Activated CD4-positive, alpha-beta T cell treated with anti-CD3 and anti-CD28 coated beads, Interleukin-2, Interleukin-4, amounts not matched to agents 100 ng/mL and 50 ng/mL, durations not matched to agents 16 hours and 8 hours (primary cell): ENCODE data around the gene EXOC3L2.
A peak's percentile ranks its signal among the peaks of the same experiment; 100 is the strongest.
"Not testable (repeated sequence)": the region's sequence is repeated elsewhere in the genome, so short reads cannot be mapped to it uniquely, and the experiment has no call there.

Source experiments
- DNase-seq: peaks from one replicate; pipeline ENCODE4 v3.0.0-alpha.2; 2020; ENCODE audit warnings: low spot score

The EXOC3L2 gene

GRCh38 chr19:45255611-45256157 is 10.5 kb upstream of the EXOC3L2 start:
- no peak for DNase-seq

- no peak for DNase-seq
These were observed 8.9 kb upstream of the EXOC3L2 start for GRCh38 chr19:45254044-45254531.

GRCh38 chr19:45253396-45254027 is 8.3 kb upstream of the EXOC3L2 start:
- DNase-seq = peak; percentile 19

- DNase-seq = no peak
These were observed 6.5 kb upstream of the EXOC3L2 start for GRCh38 chr19:45251452-45252354.

GRCh38 chr19:45250832-45251451 is 5.7 kb upstream of the EXOC3L2 start, which contains the start of gene MARK4:
TSS of gene MARK4 (plus strand) at chr19:45251271. CDS start at chr19:45251589, 318 bp downstream.
- DNase-seq = peak; percentile 26

GRCh38 chr19:45250216-45250831 is 5.1 kb upstream of the EXOC3L2 start:
- DNase-seq = no peak

- no peak for DNase-seq
These were observed 4.2 kb upstream of the EXOC3L2 start for GRCh38 chr19:45249261-45250033.

- DNase-seq = no peak
These were observed 1.9 kb upstream of the EXOC3L2 start for GRCh38 chr19:45247136-45247535.

- DNase-seq = no peak
These were observed 619 bp upstream of the EXOC3L2 start for GRCh38 chr19:45245826-45246225.

GRCh38 chr19:45244133-45244794 is 943 bp downstream of the EXOC3L2 start:
- DNase-seq = no peak

GRCh38 chr19:45243144-45243732 is 2.0 kb downstream of the EXOC3L2 start:
- no peak for DNase-seq

- no peak for DNase-seq
These were observed 6.7 kb downstream of the EXOC3L2 start for GRCh38 chr19:45238556-45238955.

GRCh38 chr19:45235485-45235884 is 9.7 kb downstream of the EXOC3L2 start:
- no peak for DNase-seq

- no peak for DNase-seq
These were observed 10.9 kb downstream of the EXOC3L2 start for GRCh38 chr19:45234089-45234869.

- no peak for DNase-seq
These were observed 13.3 kb downstream of the EXOC3L2 start for GRCh38 chr19:45231891-45232290.

GRCh38 chr19:45229056-45229455 is 16.2 kb downstream of the EXOC3L2 start:
- not testable (repeated sequence) for DNase-seq

- no peak for DNase-seq
These were observed 20.6 kb downstream of the EXOC3L2 start for GRCh38 chr19:45224645-45225044.

- DNase-seq = no peak
These were observed 21.3 kb downstream of the EXOC3L2 start for GRCh38 chr19:45223879-45224278.

- DNase-seq = no peak
These were observed 22.5 kb downstream of the EXOC3L2 start for GRCh38 chr19:45222724-45223123.
